NT2/D1 (cell line): ENCODE data around the gene SPSB4.

Experiments
- SUZ12 ChIP-seq: IDR thresholded peaks from 2 replicates; pipeline ENCODE4 v1.6.1; 2011; ENCODE audit not compliant: insufficient read length, insufficient read depth; ENCODE audit errors: extremely low read depth
- YY1 ChIP-seq: IDR thresholded peaks from 2 replicates; pipeline ENCODE4 v1.6.1; 2011; ENCODE audit not compliant: insufficient read length, insufficient read depth
- ZNF274 ChIP-seq: IDR thresholded peaks from 2 replicates; pipeline ENCODE4 v1.6.1; 2011; ENCODE audit warnings: mild to moderate bottlenecking, low read depth, low read length

GRCh38 chr3:141063831-141064230, 12.7 kb downstream of the SPSB4 start:
- TF ChIP-seq SUZ12 (no peak), ZNF274 (no peak), YY1 (no peak)
